Measurements from ENCODE around the gene OR2T29.
"Not testable (repeated sequence)": the region's sequence is repeated elsewhere in the genome, so short reads cannot be mapped to it uniquely, and the experiment has no call there.

Gene OR2T29

DNA sequence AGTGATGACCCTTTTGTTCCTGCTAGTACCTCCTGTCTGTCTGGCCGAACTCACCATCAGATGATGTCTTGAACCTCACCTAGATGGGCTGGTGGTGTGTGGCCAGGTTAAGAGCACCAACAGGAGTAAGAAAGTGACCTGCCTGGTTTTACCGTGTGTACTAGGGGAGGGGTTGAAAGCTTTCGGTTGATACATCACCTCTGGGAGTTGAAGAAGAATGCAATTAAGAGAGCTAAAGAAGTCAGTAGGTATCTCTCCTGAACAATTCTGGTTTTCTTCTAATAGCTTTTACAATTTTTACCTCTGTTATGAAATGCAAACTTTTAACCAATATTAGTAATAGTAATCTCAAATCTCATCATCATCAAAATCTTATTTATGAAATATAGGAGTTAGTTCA, at the start of gene OR2T29:
OR2T29 (minus strand) TSS at position 101 of the 400 bp plus-strand sequence. CDS start 3,281 bp downstream, outside the sequence.
- not testable (repeated sequence) for DNase-seq (ENCODE audit: low read depth in 2 of 3, low spot score in 2 of 3)

GRCh38 chr1:248611883-248612414, 49.4 kb upstream of the OR2T29 start:
- no peak for DNase-seq (ENCODE audit: low read depth in 2 of 3, low spot score in 2 of 3)

GRCh38 chr1:248610301-248610700, 47.7 kb upstream of the OR2T29 start:
- no peak for DNase-seq (ENCODE audit: low read depth in 2 of 3, low spot score in 2 of 3)

DNA sequence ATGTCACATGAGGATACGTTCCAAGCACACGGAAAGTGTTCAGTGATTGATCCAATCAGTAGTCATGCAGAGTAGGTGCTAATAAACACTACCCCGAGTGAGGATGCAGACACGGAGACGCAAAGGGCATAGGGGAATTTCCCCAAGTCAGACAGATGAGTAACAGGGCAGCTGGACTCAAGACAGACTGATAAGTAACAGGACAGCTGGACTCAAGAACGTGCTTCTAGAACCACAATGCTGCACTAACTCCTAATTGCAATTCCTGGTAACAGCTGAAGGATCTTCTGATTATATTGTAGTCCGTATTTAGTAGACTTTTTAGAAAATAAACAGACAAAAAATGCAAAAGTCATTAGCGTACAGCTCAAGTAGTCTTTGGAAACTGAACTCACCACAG, 36.8 kb upstream of the OR2T29 start:
- no peak for DNase-seq (ENCODE audit: low read depth in 2 of 3, low spot score in 2 of 3)

DNA sequence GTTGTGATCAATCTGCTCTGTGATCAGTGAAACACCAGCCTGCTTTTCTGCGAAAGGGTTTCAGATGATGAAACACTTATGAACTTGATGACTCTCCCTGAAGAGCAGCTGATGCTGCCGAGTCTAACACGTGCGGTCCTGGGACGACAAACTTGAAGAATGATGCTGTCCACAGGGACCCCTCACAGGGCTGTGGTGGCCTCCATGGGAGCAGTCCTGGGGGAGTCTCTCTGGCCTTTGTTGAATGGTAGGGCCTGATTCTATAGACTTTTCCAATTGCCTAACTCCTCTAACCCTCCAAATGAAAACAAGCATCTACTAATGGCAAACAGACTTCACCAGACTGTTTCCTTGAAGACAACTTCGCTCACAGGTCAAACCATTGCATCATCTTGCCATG, 35.0 kb upstream of the OR2T29 start, which contains the start of gene OR2T10:
OR2T10 (minus strand) TSS at position 112 of the 400 bp plus-strand sequence. CDS start 3,932 bp downstream, outside the sequence.
- no peak for DNase-seq (ENCODE audit: low read depth in 2 of 3, low spot score in 2 of 3)

GRCh38 chr1:248596615-248597014, 34.0 kb upstream of the OR2T29 start:
- DNase-seq (ENCODE audit: low read depth in 2 of 3, low spot score in 2 of 3) = no peak

GRCh38 chr1:248593226-248593625, 30.7 kb upstream of the OR2T29 start:
- DNase-seq (ENCODE audit: low read depth in 2 of 3, low spot score in 2 of 3) = no peak

DNA sequence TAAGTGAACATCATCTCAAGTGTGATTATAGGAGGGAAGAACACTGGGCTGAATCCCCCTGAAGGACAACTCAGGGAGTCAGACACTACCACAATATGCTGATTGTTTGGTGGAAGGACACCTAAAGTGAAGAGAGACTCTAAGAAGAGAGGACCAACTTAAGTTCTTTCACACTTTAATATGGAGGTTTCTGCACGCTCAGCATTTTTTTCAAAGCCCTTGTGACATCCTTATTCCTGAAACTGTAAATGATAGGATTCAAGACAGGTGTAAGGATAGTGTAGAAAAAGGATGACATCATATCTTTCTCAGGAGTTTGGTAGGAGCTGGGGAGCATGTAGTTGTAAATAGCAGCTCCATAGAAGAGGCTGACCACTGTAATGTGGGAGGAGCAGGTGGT, 30.1 kb upstream of the OR2T29 start:
- DNase-seq (ENCODE audit: low read depth in 2 of 3, low spot score in 2 of 3) = no peak

DNA sequence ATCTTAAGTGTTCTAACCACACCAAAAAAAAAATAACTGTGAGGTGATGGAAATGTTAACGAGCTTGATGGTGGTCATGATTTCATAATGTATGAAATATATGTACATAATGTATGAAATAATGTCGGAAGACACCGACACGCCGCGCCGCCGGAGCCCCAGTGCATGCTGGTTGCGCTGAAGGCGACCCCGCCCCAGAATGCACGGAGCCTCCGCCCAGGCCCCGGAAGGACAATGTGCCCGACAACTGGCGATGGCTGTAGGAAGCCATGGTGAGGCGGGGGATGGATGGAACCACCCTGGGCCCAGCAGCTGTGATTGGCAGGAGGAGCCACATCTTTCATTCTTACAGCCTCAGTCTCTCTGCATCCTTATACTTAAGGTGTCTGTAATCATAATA, 27.5 kb upstream of the OR2T29 start:
- no peak for DNase-seq (ENCODE audit: low read depth in 2 of 3, low spot score in 2 of 3)

DNA sequence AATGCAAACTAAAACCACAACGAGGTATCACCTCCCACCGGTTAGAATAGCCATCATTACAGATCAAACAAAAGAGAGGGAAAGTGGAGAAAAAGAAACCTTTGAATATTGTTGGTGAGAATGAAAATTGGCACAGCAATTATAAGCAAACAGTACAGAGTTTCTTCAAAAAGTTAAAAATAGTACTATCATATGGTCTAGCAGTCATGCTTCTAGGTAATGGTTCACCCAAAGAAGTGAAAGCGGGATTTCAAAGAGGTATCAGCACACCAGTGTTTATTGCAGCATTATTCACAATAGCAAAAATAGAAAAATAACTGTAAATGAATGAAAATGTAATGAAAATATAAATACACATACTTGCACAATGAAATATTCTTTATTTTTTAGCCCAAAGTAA, 26.8 kb upstream of the OR2T29 start:
- DNase-seq (ENCODE audit: low read depth in 2 of 3, low spot score in 2 of 3) = no peak

DNA sequence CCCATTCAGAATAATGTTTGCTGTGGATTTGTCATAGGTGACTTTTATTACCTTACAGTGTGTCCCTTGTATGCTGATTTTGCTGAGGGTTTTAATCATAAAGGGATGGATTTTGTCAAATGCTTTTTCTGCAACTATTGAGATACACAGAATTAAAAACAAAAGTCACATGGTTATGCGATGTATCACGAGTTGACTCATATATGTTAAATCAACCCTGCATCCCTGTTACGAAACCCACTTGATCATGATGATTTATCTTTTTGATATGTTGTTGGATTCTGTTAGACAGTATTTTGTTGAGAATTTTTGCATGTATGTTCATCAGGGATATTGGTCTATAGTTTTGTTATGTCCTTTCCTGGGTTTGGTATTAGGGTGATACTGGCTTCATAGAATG, 22.7 kb upstream of the OR2T29 start:
- no peak for DNase-seq (ENCODE audit: low read depth in 2 of 3, low spot score in 2 of 3)

DNA sequence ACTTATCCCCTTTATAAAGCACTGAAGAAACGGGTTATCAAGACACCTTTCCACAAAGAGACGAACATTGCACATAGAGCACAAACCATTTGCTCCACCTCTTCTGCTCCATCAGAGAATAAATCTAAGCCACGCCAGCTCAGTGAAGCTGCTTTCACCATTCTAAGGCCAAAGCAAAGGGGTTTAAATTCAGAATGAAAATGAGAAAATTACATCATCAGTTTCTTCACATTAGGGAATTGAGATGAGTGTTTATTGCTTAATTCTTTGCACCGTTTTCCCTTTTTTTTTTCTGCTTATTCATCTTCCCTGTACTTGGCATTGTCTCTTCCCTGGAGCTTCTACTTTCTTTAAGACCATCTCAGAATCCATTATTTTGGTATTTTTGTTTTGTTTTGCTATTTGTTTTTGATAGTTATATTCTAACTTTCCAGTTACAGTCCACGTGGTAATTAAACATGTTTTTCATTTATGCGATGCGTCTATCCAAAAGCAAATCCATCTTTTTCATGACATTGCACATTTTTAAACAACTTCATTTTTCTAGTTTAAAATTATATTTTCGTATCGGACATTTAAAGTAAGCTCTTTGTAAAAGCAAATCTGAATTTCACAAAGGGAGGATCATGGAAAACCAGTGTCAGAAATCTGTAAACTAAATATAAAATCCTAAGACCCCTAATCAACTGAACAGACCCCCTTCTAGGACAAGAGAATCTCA, 13.8 kb upstream of the OR2T29 start:
- DNase-seq (ENCODE audit: low read depth in 2 of 3, low spot score in 2 of 3) = no peak

- not testable (repeated sequence) for DNase-seq (ENCODE audit: low read depth in 2 of 3, low spot score in 2 of 3)
These were observed 12.1 kb upstream of the OR2T29 start, which contains the start of gene OR2T34 for GRCh38 chr1:248574657-248575056. OR2T34 (minus strand) TSS chr1:248574757; CDS start chr1:248574757, 0 bp downstream.

- DNase-seq (ENCODE audit: low read depth in 2 of 3, low spot score in 2 of 3) = not testable (repeated sequence)
These were observed 11.3 kb upstream of the OR2T29 start for GRCh38 chr1:248573856-248574255.

DNA sequence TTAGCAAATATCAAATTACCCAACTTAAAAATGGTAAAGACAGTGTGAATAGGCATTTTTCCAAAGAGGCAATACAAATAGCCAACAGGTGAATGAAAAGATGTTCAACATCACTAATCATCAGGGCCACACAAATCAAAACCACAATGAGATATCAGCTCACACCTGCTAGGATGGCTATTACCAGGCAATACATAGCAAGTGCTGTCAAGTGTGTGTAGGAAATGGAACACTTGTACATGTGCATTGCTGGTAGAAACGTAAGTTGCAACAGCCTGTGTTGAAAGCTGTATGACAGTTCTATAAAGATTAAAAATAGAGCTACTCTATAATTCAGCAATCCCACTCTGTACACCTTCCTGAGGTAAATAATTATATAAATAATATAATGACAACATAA, 9.5 kb upstream of the OR2T29 start:
- DNase-seq (ENCODE audit: low read depth in 2 of 3, low spot score in 2 of 3) = not testable (repeated sequence)

DNA sequence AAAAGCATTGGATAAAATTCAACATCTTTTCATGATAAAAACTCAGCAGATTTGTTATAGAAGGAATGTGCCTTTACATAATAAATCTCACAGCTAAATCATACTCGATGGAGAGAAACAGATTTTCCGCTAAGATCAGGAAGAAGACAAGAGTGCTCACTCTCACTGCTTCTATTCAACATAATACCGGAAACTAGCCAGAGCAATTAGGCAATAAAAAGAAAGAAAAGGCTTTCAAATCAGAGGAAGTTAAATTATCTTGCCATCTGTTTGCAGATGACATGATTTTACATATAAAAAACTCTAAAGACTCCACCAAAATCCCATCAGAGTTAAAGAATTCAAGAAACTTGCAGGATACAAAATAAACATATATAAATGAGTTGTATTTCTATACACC, 8.2 kb upstream of the OR2T29 start:
- not testable (repeated sequence) for DNase-seq (ENCODE audit: low read depth in 2 of 3, low spot score in 2 of 3)

GRCh38 chr1:248569049-248569448, 6.5 kb upstream of the OR2T29 start:
- not testable (repeated sequence) for DNase-seq (ENCODE audit: low read depth in 2 of 3, low spot score in 2 of 3)

DNA sequence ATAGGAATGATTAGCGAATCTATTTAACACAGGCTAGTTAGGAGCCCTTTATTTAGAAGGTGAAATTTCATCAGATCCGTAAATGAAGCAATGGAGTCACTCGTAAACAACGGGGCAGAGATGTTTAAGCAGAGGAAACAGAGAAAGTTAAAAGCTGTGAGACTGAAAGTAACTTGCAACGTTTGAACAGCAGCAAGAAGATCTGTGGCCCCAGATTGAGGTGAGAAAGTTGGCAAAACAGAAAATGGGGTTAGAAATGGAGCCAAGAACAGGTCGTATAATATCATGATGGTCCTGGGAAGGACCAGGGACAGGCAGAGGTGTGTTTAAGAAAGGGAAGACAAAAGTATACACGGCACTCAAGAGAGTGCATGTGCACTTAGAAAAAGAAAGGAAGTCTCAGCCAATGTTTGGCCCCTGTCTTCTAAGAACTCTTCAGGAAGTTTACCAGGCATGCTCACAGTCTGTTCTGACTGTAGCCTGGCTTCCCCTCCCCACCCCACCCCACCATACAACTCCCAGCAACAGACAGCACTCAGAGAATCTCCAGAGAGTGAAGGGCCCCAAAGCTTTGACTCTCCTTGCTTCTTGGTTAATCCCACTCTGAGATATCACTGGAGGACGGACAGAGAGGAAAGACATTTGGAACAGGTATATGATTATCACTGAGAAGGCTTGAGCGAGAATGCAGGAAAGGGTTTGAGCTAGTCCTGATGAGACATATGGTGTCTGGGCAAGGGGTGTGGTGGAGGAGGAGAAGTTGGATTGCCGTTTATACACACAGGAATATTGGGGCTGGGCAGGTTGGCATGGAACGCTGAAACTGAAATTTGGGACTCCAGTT, 3.2 kb upstream of the OR2T29 start:
- not testable (repeated sequence) for DNase-seq (ENCODE audit: low read depth in 2 of 3, low spot score in 2 of 3)

DNA sequence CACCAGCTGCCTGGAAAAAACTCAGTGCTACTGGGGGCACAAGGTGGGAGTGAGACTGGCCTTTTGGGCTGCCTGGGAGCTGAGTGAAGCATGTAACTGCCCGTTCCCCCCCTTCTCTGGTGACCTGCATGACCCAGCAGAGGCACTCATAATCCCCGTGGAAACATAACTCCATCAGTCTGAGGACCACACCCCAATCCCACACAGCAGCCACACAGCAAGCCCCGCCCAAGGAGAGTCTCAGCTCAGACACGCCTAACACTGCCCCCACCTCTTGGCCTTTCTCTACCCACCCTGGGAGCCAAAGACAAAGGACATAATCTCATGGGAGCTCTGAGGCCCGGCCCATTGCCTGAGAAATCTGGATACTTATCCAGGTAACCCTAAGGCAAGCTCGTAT, 11.5 kb downstream of the OR2T29 start:
- not testable (repeated sequence) for DNase-seq (ENCODE audit: low read depth in 2 of 3, low spot score in 2 of 3)

- DNase-seq (ENCODE audit: low read depth in 2 of 3, low spot score in 2 of 3) = not testable (repeated sequence)
These were observed 15.2 kb downstream of the OR2T29 start for GRCh38 chr1:248547383-248547782.

DNA sequence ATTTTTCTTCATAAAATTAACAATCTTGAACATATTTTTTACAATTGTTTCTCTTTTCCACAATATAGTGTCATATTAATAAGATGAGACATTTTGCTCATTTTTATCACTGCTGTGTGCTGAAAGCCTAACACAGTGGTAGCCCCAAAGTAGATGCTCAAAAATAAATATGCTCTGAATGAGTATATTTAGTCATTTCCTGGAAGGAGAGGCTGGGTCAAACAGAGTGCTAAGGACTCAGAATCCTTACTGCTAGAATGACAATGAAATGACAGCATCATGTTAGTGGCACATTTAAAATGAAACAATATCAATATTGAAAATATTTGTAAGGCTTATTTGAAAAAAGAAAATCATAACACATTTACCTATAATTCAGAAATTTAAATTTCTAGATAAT, 25.1 kb downstream of the OR2T29 start:
- not testable (repeated sequence) for DNase-seq (ENCODE audit: low read depth in 2 of 3, low spot score in 2 of 3)

DNA sequence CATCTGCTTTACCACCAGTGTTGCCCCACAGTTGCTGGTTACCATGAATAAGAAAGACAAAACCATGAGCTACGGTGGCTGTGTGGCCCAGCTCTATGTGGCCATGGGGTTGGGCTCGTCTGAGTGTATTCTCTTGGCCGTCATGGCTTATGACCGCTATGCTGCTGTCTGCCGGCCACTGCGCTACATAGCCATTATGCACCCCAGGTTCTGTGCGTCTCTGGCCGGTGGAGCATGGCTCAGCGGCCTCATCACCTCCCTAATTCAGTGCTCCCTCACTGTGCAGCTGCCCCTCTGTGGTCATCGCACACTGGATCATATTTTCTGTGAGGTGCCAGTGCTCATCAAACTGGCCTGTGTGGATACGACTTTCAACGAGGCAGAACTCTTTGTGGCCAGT, 40.7 kb downstream of the OR2T29 start:
- DNase-seq (ENCODE audit: low read depth in 2 of 3, low spot score in 2 of 3) = no peak
